ENCODE measurements around the gene GMPR2.

DNA sequence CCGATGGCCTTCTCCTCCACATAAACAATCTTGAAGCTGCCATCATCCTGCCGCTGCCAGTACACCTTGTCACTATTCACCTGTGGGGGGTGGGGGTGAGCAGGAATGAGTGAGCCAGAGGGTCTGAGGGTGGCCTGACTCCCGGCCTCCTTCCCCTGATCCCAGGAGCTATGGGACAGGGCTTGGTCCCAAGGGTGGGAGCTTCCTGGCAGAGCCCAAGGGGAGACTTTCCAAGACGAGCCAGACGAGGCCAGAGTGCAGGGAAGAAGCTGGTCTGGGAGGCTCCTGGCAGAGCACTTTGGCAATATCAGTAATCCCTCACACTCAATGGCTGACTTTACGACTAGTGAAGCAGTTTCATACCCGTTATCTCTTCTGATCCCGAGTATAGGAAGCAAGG is 22.7 kb downstream of the GMPR2 start:
- TF ChIP-seq, protein P1, sequence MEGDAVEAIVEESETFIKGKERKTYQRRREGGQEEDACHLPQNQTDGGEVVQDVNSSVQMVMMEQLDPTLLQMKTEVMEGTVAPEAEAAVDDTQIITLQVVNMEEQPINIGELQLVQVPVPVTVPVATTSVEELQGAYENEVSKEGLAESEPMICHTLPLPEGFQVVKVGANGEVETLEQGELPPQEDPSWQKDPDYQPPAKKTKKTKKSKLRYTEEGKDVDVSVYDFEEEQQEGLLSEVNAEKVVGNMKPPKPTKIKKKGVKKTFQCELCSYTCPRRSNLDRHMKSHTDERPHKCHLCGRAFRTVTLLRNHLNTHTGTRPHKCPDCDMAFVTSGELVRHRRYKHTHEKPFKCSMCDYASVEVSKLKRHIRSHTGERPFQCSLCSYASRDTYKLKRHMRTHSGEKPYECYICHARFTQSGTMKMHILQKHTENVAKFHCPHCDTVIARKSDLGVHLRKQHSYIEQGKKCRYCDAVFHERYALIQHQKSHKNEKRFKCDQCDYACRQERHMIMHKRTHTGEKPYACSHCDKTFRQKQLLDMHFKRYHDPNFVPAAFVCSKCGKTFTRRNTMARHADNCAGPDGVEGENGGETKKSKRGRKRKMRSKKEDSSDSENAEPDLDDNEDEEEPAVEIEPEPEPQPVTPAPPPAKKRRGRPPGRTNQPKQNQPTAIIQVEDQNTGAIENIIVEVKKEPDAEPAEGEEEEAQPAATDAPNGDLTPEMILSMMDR (IDR thresholded peaks at IDR 0.05) = no peak
- TF ChIP-seq POLR2A (IDR thresholded peaks at IDR 0.05) (no peak), EP300 (IDR thresholded peaks at IDR 0.05) (no peak), POLR2AphosphoS5 (IDR thresholded peaks at IDR 0.05) (no peak)

Measured in stomach (tissue), 4 donors.